Amniotic epithelial cell (primary cell): ENCODE results near the gene ZBTB7B.

Source experiments
- DNase-seq: peaks from one replicate; pipeline ENCODE4 v3.0.0-alpha.2; 2010; ENCODE audit warnings: low read depth

ZBTB7B gene

GRCh38 chr1:154988058-154988954 is 14.3 kb upstream of the ZBTB7B start:
- DNase-seq: no peak

- no peak for DNase-seq
These were observed 13.3 kb upstream of the ZBTB7B start for GRCh38 chr1:154989195-154989860.

GRCh38 chr1:154990276-154990675 is 12.3 kb upstream of the ZBTB7B start:
- no peak for DNase-seq

DNA sequence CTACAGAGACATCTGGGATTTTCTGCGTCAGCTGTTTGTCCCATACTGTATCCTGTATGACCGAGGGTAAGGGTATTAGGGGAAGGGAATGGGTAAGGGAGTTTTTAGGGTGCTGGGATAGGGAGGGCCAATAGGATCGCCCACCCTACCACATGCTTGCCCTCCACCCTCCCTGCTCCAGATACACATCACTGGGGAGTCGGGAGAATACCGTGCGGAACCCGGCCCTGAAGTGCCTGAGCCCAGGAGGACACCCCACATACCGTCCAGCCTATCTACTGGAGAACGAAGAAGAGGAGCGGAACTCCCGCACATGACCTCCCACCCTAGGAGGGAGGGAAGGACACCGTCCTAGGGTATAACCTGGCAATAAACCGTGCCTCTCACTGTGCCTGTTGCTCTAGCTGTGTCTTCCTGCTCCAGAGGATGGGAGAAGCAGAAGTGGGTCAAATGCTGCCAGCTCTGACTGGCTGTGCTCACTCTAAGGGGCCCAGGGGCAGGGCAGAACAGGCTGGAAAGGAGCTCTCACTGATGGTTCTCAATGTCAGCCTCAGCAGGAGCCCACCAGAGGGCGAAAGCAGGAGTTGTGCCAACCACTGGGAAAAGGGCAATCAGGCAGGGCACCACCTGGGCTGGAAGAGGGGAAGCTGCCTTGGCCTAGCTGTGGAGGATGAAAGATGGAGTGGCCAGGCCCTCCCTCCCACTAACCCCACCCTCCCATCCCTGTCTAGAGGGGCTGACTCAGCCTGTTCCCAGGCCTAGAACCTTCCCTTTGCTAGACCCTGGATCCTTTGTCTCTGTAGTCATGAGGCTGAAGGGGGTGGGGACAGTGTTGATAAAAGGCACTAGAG is 9.7 kb upstream of the ZBTB7B start:
- DNase-seq: peak; percentile 87

DNA sequence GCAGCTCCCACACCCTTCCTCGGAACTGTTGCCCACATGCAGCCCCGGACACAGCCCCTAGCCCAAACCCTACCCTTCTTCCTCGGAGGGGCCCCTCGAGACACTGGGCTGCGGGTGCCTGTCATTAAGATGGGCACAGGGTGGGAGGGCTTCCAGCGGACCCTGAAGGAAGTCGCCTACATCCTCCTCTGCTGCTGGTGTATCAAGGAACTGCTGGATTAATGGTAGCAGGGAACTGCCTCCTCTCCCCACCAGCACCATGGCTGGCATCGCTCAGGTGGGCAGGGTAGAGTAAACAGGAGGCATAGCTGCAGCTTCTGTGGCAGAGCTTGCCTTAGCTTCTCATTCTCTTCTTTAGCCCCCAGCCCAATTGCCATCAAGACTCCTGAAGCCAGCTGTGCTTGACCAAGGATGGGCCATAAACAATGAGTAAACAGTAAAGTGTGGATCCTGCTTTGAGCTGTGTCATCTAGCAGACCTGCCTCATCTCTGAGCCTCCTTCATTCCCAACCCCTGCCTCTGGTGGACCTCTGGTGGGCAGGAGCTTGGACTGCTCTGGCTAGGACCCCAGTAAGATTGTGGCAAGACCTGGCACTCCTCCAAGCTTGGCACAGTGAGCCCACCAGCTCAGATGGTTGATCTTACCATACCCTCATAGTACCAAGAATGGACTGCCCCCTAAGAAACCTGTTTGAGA is 8.9 kb upstream of the ZBTB7B start, which contains the start of gene LENEP:
LENEP (plus strand) TSS at position 15 of the 697 bp plus-strand sequence; CDS start at position 37, 22 bp downstream.
- no peak for DNase-seq

DNA sequence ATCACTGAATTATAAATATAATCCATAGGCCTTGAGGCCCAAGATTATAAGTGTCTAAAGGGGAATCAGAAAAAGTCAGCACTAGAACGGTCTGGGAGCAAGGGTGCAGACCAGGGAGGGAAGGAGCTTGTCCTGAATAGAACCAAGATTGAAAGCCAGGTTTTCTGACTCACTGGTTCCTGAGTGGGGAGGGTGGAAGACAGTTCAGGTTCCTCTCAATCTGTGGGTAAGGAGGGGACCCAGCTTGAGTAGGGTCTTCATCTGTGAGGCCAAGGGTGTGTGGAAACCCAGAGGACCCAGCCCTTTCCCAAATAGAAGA is 8.4 kb upstream of the ZBTB7B start:
- no peak for DNase-seq

- DNase-seq: no peak
These were observed 8.0 kb upstream of the ZBTB7B start for GRCh38 chr1:154994591-154994990.

DNA sequence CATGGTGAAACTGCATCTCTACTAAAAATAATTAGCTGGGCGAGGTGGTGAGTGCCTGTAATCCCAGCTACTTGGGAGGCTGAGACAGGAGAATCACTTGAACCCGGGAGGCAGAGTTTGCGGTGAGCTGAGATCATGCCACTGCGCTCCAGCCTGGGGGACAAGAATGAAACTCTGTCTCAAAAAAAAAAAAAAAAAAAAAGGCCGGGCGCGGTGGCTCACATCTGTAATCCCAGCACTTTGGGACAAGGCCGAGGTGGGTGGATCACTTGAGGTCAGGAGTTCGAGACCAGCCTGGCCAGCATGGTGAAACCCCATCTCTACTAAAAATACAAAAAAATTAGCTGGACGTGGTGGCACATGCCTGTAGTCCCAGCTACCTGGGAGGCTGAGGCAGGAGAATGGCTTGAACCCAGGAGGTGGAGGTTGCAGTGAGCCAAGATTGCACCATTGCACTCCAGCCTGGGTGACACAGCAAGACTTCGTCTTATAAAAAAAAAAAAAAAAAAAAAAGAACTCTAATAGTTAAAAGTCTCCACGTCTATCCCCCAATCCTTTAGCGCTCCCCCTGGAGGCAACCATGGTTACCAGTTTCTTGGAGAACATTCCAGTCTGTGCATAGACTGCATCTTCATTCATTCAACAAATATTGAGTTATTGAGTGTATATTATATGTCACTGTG is 7.2 kb upstream of the ZBTB7B start:
- DNase-seq: peak; percentile 86

- no peak for DNase-seq
These were observed 5.5 kb upstream of the ZBTB7B start for GRCh38 chr1:154996966-154997701.

DNA sequence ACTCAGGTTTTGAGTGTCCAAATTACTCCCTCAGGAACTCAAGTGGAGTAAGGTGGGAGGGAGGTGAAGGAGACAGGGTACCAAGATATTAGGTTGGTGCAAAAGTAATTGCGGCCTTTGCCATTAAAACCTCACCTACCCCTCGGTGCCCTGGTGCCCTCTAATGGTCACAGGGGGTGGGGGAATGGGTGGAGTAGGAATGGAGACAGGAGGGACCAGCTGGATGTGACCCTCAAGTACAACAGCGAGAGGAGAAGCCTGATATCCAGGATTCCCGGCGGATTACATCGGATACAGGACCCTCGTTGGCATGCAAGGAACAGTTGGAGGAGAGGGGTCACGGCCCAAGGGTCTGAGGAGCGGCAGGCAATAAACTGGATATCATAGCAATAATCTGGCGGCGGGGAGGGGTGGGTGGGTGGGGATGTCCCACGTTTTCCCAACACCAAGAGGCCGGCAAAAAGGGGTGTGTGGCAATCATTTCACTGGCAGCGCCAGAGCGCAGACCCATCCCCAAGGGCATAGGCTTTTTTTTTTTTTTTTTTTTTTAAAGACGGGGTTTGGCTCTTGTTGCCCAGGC is 4.3 kb upstream of the ZBTB7B start:
- no peak for DNase-seq

GRCh38 chr1:154998818-154999570 is 3.6 kb upstream of the ZBTB7B start:
- DNase-seq: peak; percentile 56

DNA sequence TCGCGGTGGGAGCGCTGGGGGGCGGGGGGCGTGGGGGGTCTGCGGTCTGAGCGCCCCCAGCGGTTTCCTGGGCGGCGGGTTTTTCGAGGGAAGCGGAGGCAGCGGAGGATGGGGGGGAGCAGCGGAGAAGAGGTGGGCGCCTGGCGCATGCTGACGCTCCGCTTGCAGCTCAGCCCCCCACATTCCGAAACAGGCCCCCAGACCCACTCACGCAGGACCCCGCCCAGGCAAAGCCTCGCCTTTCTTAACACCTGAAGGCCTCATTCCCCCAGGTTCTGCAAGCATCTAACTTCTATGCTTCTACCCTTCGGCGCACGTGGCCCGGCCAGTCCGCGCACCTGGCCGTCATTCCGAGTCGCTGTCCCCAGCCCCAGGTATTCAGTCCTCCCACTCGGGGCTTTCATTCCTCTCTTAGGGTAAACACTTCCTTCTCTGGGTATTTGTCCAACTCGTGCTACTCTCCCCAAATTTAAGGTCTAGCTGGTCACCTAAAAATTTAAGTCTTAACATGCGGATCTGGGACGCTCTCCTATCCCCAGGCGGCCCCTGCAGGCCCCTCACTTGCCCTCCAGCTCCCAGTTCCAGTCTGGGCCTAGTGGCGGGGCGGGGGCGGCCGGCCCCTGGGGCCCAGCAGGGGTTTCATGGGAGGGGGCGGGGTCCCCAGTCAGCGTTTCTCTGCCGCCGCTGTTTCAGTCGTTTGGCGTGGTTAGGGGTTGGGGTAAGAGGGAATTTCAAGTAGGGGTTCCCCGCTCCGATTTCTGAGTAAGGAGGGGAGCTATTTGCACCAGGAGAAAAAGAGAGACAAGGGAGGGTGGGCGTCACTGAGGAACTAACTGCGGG is 2.8 kb upstream of the ZBTB7B start:
- no peak for DNase-seq

- DNase-seq: no peak
These were observed 2.2 kb upstream of the ZBTB7B start for GRCh38 chr1:155000411-155000725.

GRCh38 chr1:155000726-155001424 is 1.7 kb upstream of the ZBTB7B start:
- DNase-seq: peak; percentile 86

GRCh38 chr1:155001425-155001674 is 1.3 kb upstream of the ZBTB7B start:
- no peak for DNase-seq

GRCh38 chr1:155001675-155002463 is 733 bp upstream of the ZBTB7B start:
- peak; percentile 98 for DNase-seq

DNA sequence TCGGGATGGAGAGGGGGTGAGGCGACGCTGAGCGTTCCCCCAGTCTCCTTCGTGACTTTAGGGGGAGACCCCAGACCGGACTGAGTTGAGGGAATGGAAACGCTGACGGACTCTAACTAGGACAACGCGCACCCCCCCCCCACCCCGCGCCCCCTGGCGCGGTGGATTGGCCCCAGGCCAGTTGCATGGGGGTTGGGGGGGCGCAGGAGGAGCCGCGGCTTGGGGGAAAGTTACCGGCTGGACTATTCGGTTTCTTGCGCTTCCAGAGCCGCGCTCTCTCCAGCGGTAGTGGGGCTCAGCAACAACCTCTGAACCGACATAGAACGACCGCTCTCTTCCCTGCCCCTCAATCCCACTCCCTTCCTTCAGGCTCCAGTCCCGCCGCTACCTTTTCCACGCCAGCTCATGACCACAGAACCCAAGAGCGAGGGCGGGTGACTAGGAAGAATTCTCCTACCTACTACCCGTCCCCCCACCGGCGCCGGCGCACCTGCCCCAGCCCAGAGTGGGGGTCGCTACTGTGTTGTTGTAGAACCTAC is 694 bp downstream of the ZBTB7B start:
- DNase-seq: no peak
